GM18867 (cell line): ENCODE measurements around the gene CNKSR2.

Experiments
- ATAC-seq: cut with Tn5 transposase; IDR thresholded peaks from one replicate; pipeline ENCODE4 v1.9.1; 2021; ENCODE audit warnings: mild to moderate bottlenecking, moderate library complexity; ENCODE audit not compliant: unreplicated experiment

Gene CNKSR2

GRCh38 chrX:21662761-21663160 lies 288.5 kb downstream of the CNKSR2 start:
- ATAC-seq, result no peak

- ATAC-seq, result no peak
These were observed 292.0 kb downstream of the CNKSR2 start for GRCh38 chrX:21666252-21666651.

GRCh38 chrX:21666679-21667078 lies 292.5 kb downstream of the CNKSR2 start:
- no peak for ATAC-seq

- ATAC-seq, result no peak
These were observed 300.4 kb downstream of the CNKSR2 start for GRCh38 chrX:21674430-21675186.

- no peak for ATAC-seq
These were observed 301.7 kb downstream of the CNKSR2 start for GRCh38 chrX:21675931-21676330.

GRCh38 chrX:21678048-21678612 lies 303.9 kb downstream of the CNKSR2 start:
- no peak for ATAC-seq

- no peak for ATAC-seq
These were observed 309.7 kb downstream of the CNKSR2 start for GRCh38 chrX:21683941-21684340.

- no peak for ATAC-seq
These were observed 317.3 kb downstream of the CNKSR2 start for GRCh38 chrX:21691512-21692018.

- no peak for ATAC-seq
These were observed 324.1 kb downstream of the CNKSR2 start for GRCh38 chrX:21698272-21698671.

GRCh38 chrX:21699136-21699535 lies 324.9 kb downstream of the CNKSR2 start:
- ATAC-seq, result no peak

GRCh38 chrX:21700275-21700674 lies 326.1 kb downstream of the CNKSR2 start:
- ATAC-seq, result no peak

GRCh38 chrX:21700967-21701366 lies 326.7 kb downstream of the CNKSR2 start:
- no peak for ATAC-seq

- ATAC-seq, result no peak
These were observed 328.5 kb downstream of the CNKSR2 start for GRCh38 chrX:21702725-21703124.
